HepG2 (cell line): Measurements from ENCODE around the gene PRR36. TPM values are rescaled to one million over a fixed set of nuclear protein-coding genes. Genes with fewer than 3 reads are reported as not detected.

Source experiments
- CREM ChIP-seq, 2 experiments: sonication (generic) in 1 of 2; formaldehyde crosslinking in 1 of 2; IDR thresholded peaks; 2 replicates each; pipeline versions ENCODE4 v1.4.0 to v1.6.1; 2016 to 2020; ENCODE audit warnings: antibody characterized with exemption in 1 of 2, mild to moderate bottlenecking in 1 of 2, missing genetic modification reagents in 1 of 2
- RNF2 ChIP-seq: fragments of 450-650 bp; conservative IDR thresholded peaks from 2 replicates; pipeline ENCODE4 v1.6.1; 2016; ENCODE audit warnings: low read depth
- SRF ChIP-seq: IDR thresholded peaks from 2 replicates; pipeline ENCODE4 v1.6.1; 2011; ENCODE audit warnings: mild to moderate bottlenecking, low read depth, low read length, moderate library complexity
- THRA ChIP-seq: sonication (generic); formaldehyde crosslinking; IDR thresholded peaks from 2 replicates; pipeline ENCODE4 v1.4.0; 2020; ENCODE audit warnings: missing genetic modification reagents, borderline replicate concordance
- UBTF ChIP-seq: sonication (generic); formaldehyde crosslinking; IDR thresholded peaks from 2 replicates; pipeline ENCODE4 v1.4.0; 2020; ENCODE audit warnings: mild to moderate bottlenecking, missing genetic modification reagents
- ZNF484 ChIP-seq: sonication (generic); formaldehyde crosslinking; IDR thresholded peaks from 2 replicates; pipeline ENCODE4 v1.5.1; 2020; ENCODE audit warnings: mild to moderate bottlenecking, low read depth, missing genetic modification reagents, borderline replicate concordance
- ZNF547 ChIP-seq: sonication (generic); formaldehyde crosslinking; IDR thresholded peaks from 2 replicates; pipeline ENCODE4 v1.5.1; 2020; ENCODE audit warnings: mild to moderate bottlenecking, missing genetic modification reagents
- ZNF691 ChIP-seq: sonication (generic); formaldehyde crosslinking; IDR thresholded peaks from 2 replicates; pipeline ENCODE4 v1.4.0; 2020; ENCODE audit warnings: missing genetic modification reagents, low read depth, mild to moderate bottlenecking, borderline replicate concordance
- ZNF737 ChIP-seq: sonication (generic); formaldehyde crosslinking; IDR thresholded peaks from 2 replicates; pipeline ENCODE4 v1.5.0; 2020; ENCODE audit warnings: missing genetic modification reagents, mild to moderate bottlenecking, borderline replicate concordance
- ZNF780A ChIP-seq: sonication (generic); formaldehyde crosslinking; IDR thresholded peaks from 2 replicates; pipeline ENCODE4 v1.8.0; 2022; ENCODE audit warnings: mild to moderate bottlenecking, missing genetic modification reagents, moderate library complexity
- ZNF883 ChIP-seq: sonication (generic); formaldehyde crosslinking; IDR thresholded peaks from 2 replicates; pipeline ENCODE4 v1.5.1; 2020; ENCODE audit warnings: mild to moderate bottlenecking, missing genetic modification reagents; ENCODE audit errors: not compliant biosample characterization
- polyA plus RNA-seq, 8 experiments: library from polyadenylated mRNA; depleted of rRNA in 3 of 8; stranded (reverse) in 7 of 8; unstranded in 1 of 8; fragments of >200 nt; fragmentation: Illumina TruSeq in 4 of 8; extraction: Trizol in 4 of 8; gene quantifications; 2 replicates each; pipeline versions ENCODE4 v1.2.1 to v1.2.3, GENCODE V29; 2011 to 2016; ENCODE audit warnings: low read depth in 4 of 8, missing spikeins in 1 of 8, mixed read lengths in 1 of 8; ENCODE audit not compliant: insufficient read depth in 1 of 8
- total RNA-seq, 5 experiments: library from RNA; depleted of rRNA; stranded (reverse); fragments of >200 nt; fragmentation: Illumina TruSeq; extraction: Trizol; gene quantifications; 2 replicates each; pipeline ENCODE4 v1.2.3, GENCODE V29; 2016; ENCODE audit warnings: low read depth in 1 of 5
- TF ChIP-seq, protein P1 (sequence below): sonication (generic); formaldehyde crosslinking; IDR thresholded peaks from 2 replicates; pipeline ENCODE4 v1.4.0; 2020; ENCODE audit warnings: missing genetic modification reagents
- TF ChIP-seq, protein P2 (sequence below): sonication (generic); formaldehyde crosslinking; IDR thresholded peaks from 2 replicates; pipeline ENCODE4 v1.4.0; 2020; ENCODE audit warnings: missing genetic modification reagents
- TF ChIP-seq, protein P3 (sequence below): sonication (generic); formaldehyde crosslinking; conservative IDR thresholded peaks from 2 replicates; pipeline ENCODE4 v1.4.0; 2020; ENCODE audit warnings: missing genetic modification reagents

Gene PRR36
- total and polyA plus RNA-seq, 2 of the 13 experiments (the other 11 are each of a cell fraction or from before 2014, with no cell fraction given), result 0.07 to 0.17 TPM

- TF ChIP-seq ZNF780A (CRISPR knock-in tag) (no peak; the same call in 1 of the 2 replicates), ZNF547 (peak; percentile 98), CREM (IDR thresholded peaks at IDR 0.05) (0 out of 2 replicates have a peak, but pooled peaks have one; percentile 3), CREM (CRISPR knock-in tag; IDR thresholded peaks at IDR 0.05) (no peak), ZNF484 (0 out of 2 replicates have a peak, but pooled peaks have one; percentile 58), SRF (no peak), ZNF883 (CRISPR knock-in tag) (no peak), RNF2 (peak; percentile 95), UBTF (CRISPR knock-in tag) (peak; percentile 36; the same call in 1 of the 2 replicates), ZNF691 (peak; percentile 23; the same call in 1 of the 2 replicates), THRA (peak; percentile 59), ZNF737 (CRISPR knock-in tag) (no peak)
- TF ChIP-seq, protein P1, sequence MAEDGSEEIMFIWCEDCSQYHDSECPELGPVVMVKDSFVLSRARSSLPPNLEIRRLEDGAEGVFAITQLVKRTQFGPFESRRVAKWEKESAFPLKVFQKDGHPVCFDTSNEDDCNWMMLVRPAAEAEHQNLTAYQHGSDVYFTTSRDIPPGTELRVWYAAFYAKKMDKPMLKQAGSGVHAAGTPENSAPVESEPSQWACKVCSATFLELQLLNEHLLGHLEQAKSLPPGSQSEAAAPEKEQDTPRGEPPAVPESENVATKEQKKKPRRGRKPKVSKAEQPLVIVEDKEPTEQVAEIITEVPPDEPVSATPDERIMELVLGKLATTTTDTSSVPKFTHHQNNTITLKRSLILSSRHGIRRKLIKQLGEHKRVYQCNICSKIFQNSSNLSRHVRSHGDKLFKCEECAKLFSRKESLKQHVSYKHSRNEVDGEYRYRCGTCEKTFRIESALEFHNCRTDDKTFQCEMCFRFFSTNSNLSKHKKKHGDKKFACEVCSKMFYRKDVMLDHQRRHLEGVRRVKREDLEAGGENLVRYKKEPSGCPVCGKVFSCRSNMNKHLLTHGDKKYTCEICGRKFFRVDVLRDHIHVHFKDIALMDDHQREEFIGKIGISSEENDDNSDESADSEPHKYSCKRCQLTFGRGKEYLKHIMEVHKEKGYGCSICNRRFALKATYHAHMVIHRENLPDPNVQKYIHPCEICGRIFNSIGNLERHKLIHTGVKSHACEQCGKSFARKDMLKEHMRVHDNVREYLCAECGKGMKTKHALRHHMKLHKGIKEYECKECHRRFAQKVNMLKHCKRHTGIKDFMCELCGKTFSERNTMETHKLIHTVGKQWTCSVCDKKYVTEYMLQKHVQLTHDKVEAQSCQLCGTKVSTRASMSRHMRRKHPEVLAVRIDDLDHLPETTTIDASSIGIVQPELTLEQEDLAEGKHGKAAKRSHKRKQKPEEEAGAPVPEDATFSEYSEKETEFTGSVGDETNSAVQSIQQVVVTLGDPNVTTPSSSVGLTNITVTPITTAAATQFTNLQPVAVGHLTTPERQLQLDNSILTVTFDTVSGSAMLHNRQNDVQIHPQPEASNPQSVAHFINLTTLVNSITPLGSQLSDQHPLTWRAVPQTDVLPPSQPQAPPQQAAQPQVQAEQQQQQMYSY, result no peak
- TF ChIP-seq, protein P2, sequence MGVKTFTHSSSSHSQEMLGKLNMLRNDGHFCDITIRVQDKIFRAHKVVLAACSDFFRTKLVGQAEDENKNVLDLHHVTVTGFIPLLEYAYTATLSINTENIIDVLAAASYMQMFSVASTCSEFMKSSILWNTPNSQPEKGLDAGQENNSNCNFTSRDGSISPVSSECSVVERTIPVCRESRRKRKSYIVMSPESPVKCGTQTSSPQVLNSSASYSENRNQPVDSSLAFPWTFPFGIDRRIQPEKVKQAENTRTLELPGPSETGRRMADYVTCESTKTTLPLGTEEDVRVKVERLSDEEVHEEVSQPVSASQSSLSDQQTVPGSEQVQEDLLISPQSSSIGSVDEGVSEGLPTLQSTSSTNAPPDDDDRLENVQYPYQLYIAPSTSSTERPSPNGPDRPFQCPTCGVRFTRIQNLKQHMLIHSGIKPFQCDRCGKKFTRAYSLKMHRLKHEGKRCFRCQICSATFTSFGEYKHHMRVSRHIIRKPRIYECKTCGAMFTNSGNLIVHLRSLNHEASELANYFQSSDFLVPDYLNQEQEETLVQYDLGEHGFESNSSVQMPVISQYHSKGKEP (CRISPR knock-in tag), result no peak
- TF ChIP-seq, protein P3, sequence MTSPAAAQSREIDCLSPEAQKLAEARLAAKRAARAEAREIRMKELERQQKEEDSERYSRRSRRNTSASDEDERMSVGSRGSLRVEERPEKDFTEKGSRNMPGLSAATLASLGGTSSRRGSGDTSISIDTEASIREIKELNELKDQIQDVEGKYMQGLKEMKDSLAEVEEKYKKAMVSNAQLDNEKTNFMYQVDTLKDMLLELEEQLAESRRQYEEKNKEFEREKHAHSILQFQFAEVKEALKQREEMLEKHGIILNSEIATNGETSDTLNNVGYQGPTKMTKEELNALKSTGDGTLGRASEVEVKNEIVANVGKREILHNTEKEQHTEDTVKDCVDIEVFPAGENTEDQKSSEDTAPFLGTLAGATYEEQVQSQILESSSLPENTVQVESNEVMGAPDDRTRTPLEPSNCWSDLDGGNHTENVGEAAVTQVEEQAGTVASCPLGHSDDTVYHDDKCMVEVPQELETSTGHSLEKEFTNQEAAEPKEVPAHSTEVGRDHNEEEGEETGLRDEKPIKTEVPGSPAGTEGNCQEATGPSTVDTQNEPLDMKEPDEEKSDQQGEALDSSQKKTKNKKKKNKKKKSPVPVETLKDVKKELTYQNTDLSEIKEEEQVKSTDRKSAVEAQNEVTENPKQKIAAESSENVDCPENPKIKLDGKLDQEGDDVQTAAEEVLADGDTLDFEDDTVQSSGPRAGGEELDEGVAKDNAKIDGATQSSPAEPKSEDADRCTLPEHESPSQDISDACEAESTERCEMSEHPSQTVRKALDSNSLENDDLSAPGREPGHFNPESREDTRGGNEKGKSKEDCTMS (CRISPR knock-in tag), result no peak
These were observed 29.3 kb upstream of the PRR36 start, which contains the start of gene MAP2K7 (continued) for GRCh38 chr19:7903244-7904073.
